Left ventricle myocardium inferior (tissue), 1 donor: ENCODE measurements around the gene PIK3CA. TPM values are rescaled to one million over a fixed set of nuclear protein-coding genes. Genes with fewer than 3 reads are reported as not detected.
A peak's percentile ranks its signal among the peaks of the same experiment; 100 is the strongest.
"Not testable (repeated sequence)": the region's sequence is repeated elsewhere in the genome, so short reads cannot be mapped to it uniquely, and the experiment has no call there.

Experiments used
- DNase-seq: peaks from one replicate; pipeline ENCODE4 v3.0.0-alpha.2; 2020
- H3K27ac ChIP-seq: fragments of 200-600 bp; replicated peaks from 2 replicates; pipeline ENCODE4 v1.8.0; 2021
- H3K27me3 ChIP-seq: fragments of 200-600 bp; 2 replicates; pipeline ENCODE4 v1.8.0; 2021; ENCODE audit warnings: low read depth
- H3K36me3 ChIP-seq: fragments of 200-600 bp; 2 replicates; pipeline ENCODE4 v1.8.0; 2021
- H3K4me1 ChIP-seq: fragments of 200-600 bp; 2 replicates; pipeline ENCODE4 v1.8.0; 2021
- H3K4me3 ChIP-seq: fragments of 200-600 bp; 2 replicates; pipeline ENCODE4 v1.8.0; 2021; ENCODE audit warnings: mild to moderate bottlenecking, moderate library complexity
- H3K9me3 ChIP-seq: fragments of 200-600 bp; replicated peaks from 2 replicates; pipeline ENCODE4 v1.8.0; 2021
- CTCF ChIP-seq: fragments of 200-600 bp; IDR thresholded peaks from 2 replicates; pipeline ENCODE4 v1.8.0; 2021; ENCODE audit warnings: antibody characterized with exemption, mild to moderate bottlenecking, borderline replicate concordance
- intact Hi-C: fragments of 100-400 bp; cut with micrococcal nuclease; formaldehyde crosslinking; loops from one replicate; pipeline ENCODE4 v1.11.0; 2022
- total RNA-seq: library from RNA; stranded (reverse); fragmentation: NEBNext Ultra II Directional; extraction: Animal tissue kit (Norgen Biotek cat#: 25700); gene quantifications from one replicate; pipeline ENCODE4 v1.2.1, GENCODE V29; 2021
- donor health status: DM: no; HTN: yes; CAD: no; lungs with severe emphysema.

The PIK3CA gene
- total RNA-seq, 1 donor from 2014 or later = 19.6 TPM

DNA sequence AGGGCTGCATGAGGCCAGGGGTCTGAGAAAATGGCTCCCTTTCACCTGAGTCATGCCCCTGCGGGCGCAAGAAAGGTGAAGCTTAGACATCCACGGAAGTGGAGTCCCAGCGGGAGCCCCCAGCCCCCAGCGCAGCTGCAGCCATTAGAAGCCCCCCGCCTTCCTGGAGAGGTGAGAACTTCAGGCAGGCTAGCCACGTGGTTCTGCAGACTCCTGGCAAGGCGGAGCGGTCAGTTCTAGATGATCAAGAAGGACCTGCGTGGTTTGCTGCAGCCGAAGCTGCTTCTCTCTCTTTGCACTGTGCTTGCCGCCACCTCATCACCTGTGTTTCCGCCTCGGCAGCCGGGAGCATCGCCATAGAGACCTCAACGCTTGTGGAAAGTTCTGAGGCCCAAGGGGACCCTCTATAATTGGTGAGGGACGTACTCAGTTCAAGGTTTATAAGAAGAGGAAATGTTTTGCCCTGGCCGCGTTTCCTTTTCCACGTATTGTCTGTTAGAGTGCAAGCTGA lies 118.6 kb downstream of the PIK3CA start:
- Histone ChIP-seq H3K4me1 (peaks cover 16% of the 10 kb centered on the region), H3K27ac (peak overlapping the region; percentile 37), H3K4me3 (peak overlapping the region; percentile 45), H3K9me3 (no peaks in the 10 kb centered on the region), H3K36me3 (no peaks in the 10 kb centered on the region), H3K27me3 (no peaks in the 10 kb centered on the region)
- peak; percentile 24 for DNase-seq
- TF ChIP-seq CTCF = no peak
- intact Hi-C loops = no loop called here

- Histone ChIP-seq H3K4me1 (peaks cover 14% of the 10 kb centered on the region), H3K4me3 (no peak overlapping the region), H3K36me3 (no peaks in the 10 kb centered on the region), H3K27ac (no peak overlapping the region), H3K27me3 (no peaks in the 10 kb centered on the region), H3K9me3 (no peaks in the 10 kb centered on the region)
- DNase-seq = no peak
- intact Hi-C loops = no loop called here
- TF ChIP-seq CTCF = no peak
These were observed 120.4 kb downstream of the PIK3CA start for GRCh38 chr3:179268400-179269051.

GRCh38 chr3:179269152-179269707 lies 121.1 kb downstream of the PIK3CA start:
- Histone ChIP-seq H3K27me3 (no peaks in the 10 kb centered on the region), H3K4me1 (peaks cover 14% of the 10 kb centered on the region), H3K27ac (no peak overlapping the region), H3K4me3 (no peak overlapping the region), H3K36me3 (no peaks in the 10 kb centered on the region), H3K9me3 (no peaks in the 10 kb centered on the region)
- DNase-seq = no peak
- no peak for TF ChIP-seq CTCF
- intact Hi-C loops = no loop called here

DNA sequence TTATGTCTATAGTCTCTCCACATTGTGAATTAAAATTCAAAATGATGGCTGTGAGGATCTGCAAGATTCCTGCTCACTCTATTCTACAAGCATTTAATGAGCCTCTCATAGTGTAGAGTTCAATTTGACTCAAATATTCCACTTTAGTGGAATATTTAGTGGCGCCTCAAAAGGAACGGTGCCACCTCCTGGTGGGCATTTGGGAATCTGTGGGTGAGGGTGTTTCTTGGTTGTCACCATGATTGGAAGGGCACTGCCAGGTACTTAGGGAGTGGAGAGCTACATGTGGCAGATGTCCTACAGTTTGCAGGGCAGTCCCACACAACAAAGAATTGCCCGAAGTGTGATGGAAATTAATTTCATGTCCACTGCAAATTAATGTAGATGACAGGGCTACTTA lies 124.2 kb downstream of the PIK3CA start:
- no peak overlapping the region for H3K4me3 ChIP-seq
- no peaks in the 10 kb centered on the region for H3K27me3 ChIP-seq
- no peaks in the 10 kb centered on the region for H3K36me3 ChIP-seq
- intact Hi-C loops = no loop called here
- DNase-seq = no peak
- no peaks in the 10 kb centered on the region for H3K9me3 ChIP-seq
- peaks cover 14% of the 10 kb centered on the region for H3K4me1 ChIP-seq
- no peak overlapping the region for H3K27ac ChIP-seq
- TF ChIP-seq CTCF = peak; percentile 43

DNA sequence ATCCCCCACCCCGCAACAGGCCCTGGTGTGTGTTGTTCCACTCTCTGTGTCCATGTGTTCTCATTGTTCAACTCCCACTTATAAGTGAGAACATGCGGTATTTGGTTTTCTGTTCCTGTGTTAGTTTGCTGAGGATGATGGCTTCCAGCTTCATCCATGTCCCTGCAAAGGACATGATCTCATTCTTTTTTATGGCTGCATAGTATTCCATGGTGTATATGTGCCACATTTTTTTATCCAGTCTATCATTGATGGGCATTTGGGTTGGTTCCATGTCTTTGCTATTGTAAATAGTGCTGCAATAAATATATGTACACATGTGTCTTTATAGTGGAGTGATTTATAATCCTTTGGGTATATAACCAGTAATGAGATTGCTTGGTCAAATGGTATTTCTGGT lies 126.3 kb downstream of the PIK3CA start:
- H3K4me1 ChIP-seq, H3K27ac ChIP-seq, DNase-seq, H3K27me3 ChIP-seq, H3K9me3 ChIP-seq, H3K36me3 ChIP-seq, intact Hi-C loops, H3K4me3 ChIP-seq: not testable (repeated sequence)

- Histone ChIP-seq H3K4me1 (no peaks in the 10 kb centered on the region), H3K27ac (no peak overlapping the region), H3K27me3 (peaks cover 14% of the 10 kb centered on the region), H3K9me3 (no peaks in the 10 kb centered on the region), H3K4me3 (no peak overlapping the region), H3K36me3 (no peaks in the 10 kb centered on the region)
- DNase-seq = no peak
- intact Hi-C loops = no loop called here
- no peak for TF ChIP-seq CTCF
These were observed 127.8 kb downstream of the PIK3CA start for GRCh38 chr3:179276001-179276400.
